Spinal cord (tissue), 10 donors: ENCODE measurements around the gene PCID2. TPM values are rescaled to one million over a fixed set of nuclear protein-coding genes. Genes with fewer than 3 reads are reported as not detected.

ENCODE experiments used
- DNase-seq, 6 donors: peaks; one replicate each; pipeline versions ENCODE4 v3.0.0 to v3.0.0-alpha.2; 2013 to 2015; ENCODE audit warnings: low spot score in 6 of 6, low read depth in 4 of 6
- H3K27ac ChIP-seq: one replicate; pipeline ENCODE4 v1.5.1; 2013; ENCODE audit warnings: low read depth, low read length, control low read depth
- H3K27me3 ChIP-seq: one replicate; pipeline ENCODE4 v1.6.1; 2013; ENCODE audit warnings: low read length; ENCODE audit not compliant: control insufficient read depth, insufficient read depth
- H3K36me3 ChIP-seq: one replicate; pipeline ENCODE4 v1.6.1; 2013; ENCODE audit warnings: low read length; ENCODE audit not compliant: control insufficient read depth, insufficient read depth
- H3K4me1 ChIP-seq: one replicate; pipeline ENCODE4 v1.6.1; 2013; ENCODE audit warnings: low read length; ENCODE audit not compliant: control insufficient read depth, insufficient read depth
- H3K4me3 ChIP-seq: one replicate; pipeline ENCODE4 v1.5.1; 2013; ENCODE audit warnings: low read depth, low read length, control low read depth
- H3K9me3 ChIP-seq: one replicate; pipeline ENCODE4 v1.6.1; 2013; ENCODE audit warnings: low read length; ENCODE audit not compliant: control insufficient read depth, insufficient read depth
- WGBS: methylation state at CpG from one replicate; pipeline ENCODE4 v1.1.5; 2013; ENCODE audit warnings: missing lambda C conversion rate; ENCODE audit not compliant: insufficient coverage; 5-methylcytosine and 5-hydroxymethylcytosine counted together
- polyA plus RNA-seq, 2 donors: library from polyadenylated mRNA; unstranded; fragments of 120-200 nt; gene quantifications; one replicate each; pipeline ENCODE4 v1.2.1, GENCODE V29; 2013; ENCODE audit not compliant: insufficient read length in 2 of 2
- total RNA-seq, 2 donors: library from RNA; depleted of rRNA in 1 of 2; stranded (reverse); fragments of 120-200 nt in 1 of 2; fragments of >200 nt in 1 of 2; gene quantifications; one replicate each; pipeline versions ENCODE4 v1.2.3 to v1.2.4, GENCODE V29; 2013 to 2014
- donor health status: healthy.

Gene PCID2
- total and polyA plus RNA-seq, 4 donors, result 32.4 to 51.5 (median 45.4) TPM

- Histone ChIP-seq H3K27me3 (peaks cover 16% of the 10 kb centered on the region), H3K4me3 (no peak overlapping the region), H3K27ac (no peak overlapping the region), H3K36me3 (no peaks in the 10 kb centered on the region), H3K9me3 (no peaks in the 10 kb centered on the region), H3K4me1 (peaks cover 13% of the 10 kb centered on the region)
- WGBS, result 30% methylated on average over 16 of the region's 16 CpGs
- no peak for DNase-seq
Measured at GRCh38 chr13:113161433-113161832, 47.0 kb downstream of the PCID2 start.

- Histone ChIP-seq H3K4me3 (no peak overlapping the region), H3K27ac (no peak overlapping the region), H3K36me3 (no peaks in the 10 kb centered on the region), H3K9me3 (no peaks in the 10 kb centered on the region), H3K27me3 (peaks cover 16% of the 10 kb centered on the region), H3K4me1 (peaks cover 13% of the 10 kb centered on the region)
- WGBS, result 78% methylated on average over 12 of the region's 12 CpGs
- no peak for DNase-seq
Measured at GRCh38 chr13:113160983-113161382, 47.5 kb downstream of the PCID2 start.

- no peaks in the 10 kb centered on the region for H3K9me3 ChIP-seq
- DNase-seq, result no peak
- H3K27me3 ChIP-seq, result peaks cover 16% of the 10 kb centered on the region
- no peaks in the 10 kb centered on the region for H3K36me3 ChIP-seq
- H3K27ac ChIP-seq, result no peak overlapping the region
- 75% methylated on average over 17 of the region's 20 CpGs for WGBS
- H3K4me3 ChIP-seq, result no peak overlapping the region
- H3K4me1 ChIP-seq, result peaks cover 14% of the 10 kb centered on the region
Measured at GRCh38 chr13:113159701-113160100, 48.8 kb downstream of the PCID2 start.

GRCh38 chr13:113158946-113159345 is 49.5 kb downstream of the PCID2 start:
- DNase-seq, result no peak

GRCh38 chr13:113157929-113158747 is 50.3 kb downstream of the PCID2 start, which contains the start of gene PROZ:
Gene PROZ (plus strand): TSS chr13:113158648. CDS start chr13:113158661, 13 bp downstream.
- WGBS, result 58% methylated on average over 16 of the region's 16 CpGs
- no peaks in the 10 kb centered on the region for H3K9me3 ChIP-seq

More at GRCh38 chr13:113158946-113159345, 49.5 kb downstream of the PCID2 start:
- Histone ChIP-seq H3K27ac (no peak overlapping the region), H3K4me3 (no peak overlapping the region), H3K36me3 (no peaks in the 10 kb centered on the region), H3K9me3 (no peaks in the 10 kb centered on the region), H3K4me1 (peaks cover 19% of the 10 kb centered on the region), H3K27me3 (peaks cover 16% of the 10 kb centered on the region)
- 56% methylated on average over 4 of the region's 7 CpGs for WGBS

GRCh38 chr13:113157206-113157928 is 51.1 kb downstream of the PCID2 start:
- DNase-seq, result no peak
- WGBS, result 76% methylated on average over 9 of the region's 12 CpGs
- no peak overlapping the region for H3K27ac ChIP-seq
- H3K9me3 ChIP-seq, result no peaks in the 10 kb centered on the region
- H3K4me1 ChIP-seq, result peaks cover 26% of the 10 kb centered on the region
- no peak overlapping the region for H3K4me3 ChIP-seq
- H3K36me3 ChIP-seq, result no peaks in the 10 kb centered on the region
- H3K27me3 ChIP-seq, result peaks cover 17% of the 10 kb centered on the region

More at GRCh38 chr13:113157929-113158747, 50.3 kb downstream of the PCID2 start, which contains the start of gene PROZ:
- peaks cover 22% of the 10 kb centered on the region for H3K4me1 ChIP-seq
- DNase-seq, result no peak
- H3K27ac ChIP-seq, result no peak within 1 kb of the TSS
- H3K27me3 ChIP-seq, result peaks cover 14% of the 10 kb centered on the region
- no peak within 1 kb of the TSS for H3K4me3 ChIP-seq
- no peaks in the 10 kb centered on the region for H3K36me3 ChIP-seq

GRCh38 chr13:113155982-113156655 is 52.4 kb downstream of the PCID2 start:
- DNase-seq, result no peak
- H3K27me3 ChIP-seq, result peaks cover 19% of the 10 kb centered on the region
- peaks cover 35% of the 10 kb centered on the region for H3K4me1 ChIP-seq
- no peak overlapping the region for H3K27ac ChIP-seq
- H3K36me3 ChIP-seq, result no peaks in the 10 kb centered on the region
- no peak overlapping the region for H3K4me3 ChIP-seq
- H3K9me3 ChIP-seq, result no peaks in the 10 kb centered on the region
- WGBS, result 100% methylated on average over 3 of the region's 9 CpGs

GRCh38 chr13:113155201-113155600 is 53.3 kb downstream of the PCID2 start:
- WGBS, result 82% methylated on average over 2 of the region's 3 CpGs
- H3K27ac ChIP-seq, result no peak overlapping the region
- peaks cover under 1% of the 10 kb centered on the region for H3K36me3 ChIP-seq
- peaks cover 16% of the 10 kb centered on the region for H3K27me3 ChIP-seq
- H3K9me3 ChIP-seq, result no peaks in the 10 kb centered on the region
- DNase-seq, result no peak
- peaks cover 32% of the 10 kb centered on the region for H3K4me1 ChIP-seq
- no peak overlapping the region for H3K4me3 ChIP-seq
